HepG2 (cell line): ENCODE results near the gene ARCN1. TPM values are rescaled to one million over a fixed set of nuclear protein-coding genes. Genes with fewer than 3 reads are reported as not detected.
A peak's percentile ranks its signal among the peaks of the same experiment; 100 is the strongest.

Experiments
- CTCF ChIP-seq: sonication (generic); formaldehyde crosslinking; IDR thresholded peaks from 2 replicates; pipeline ENCODE4 v1.5.0; 2020; ENCODE audit warnings: mild to moderate bottlenecking, missing genetic modification reagents, moderate library complexity
- DMAP1 ChIP-seq: IDR thresholded peaks from 2 replicates; pipeline ENCODE4 v1.6.1; 2016
- FOXJ3 ChIP-seq: sonication (generic); formaldehyde crosslinking; IDR thresholded peaks from 2 replicates; pipeline ENCODE4 v1.4.0; 2020; ENCODE audit warnings: missing genetic modification reagents, mild to moderate bottlenecking, borderline replicate concordance
- GMEB2 ChIP-seq: IDR thresholded peaks from 2 replicates; pipeline ENCODE4 v1.6.1; 2016; ENCODE audit warnings: missing biosample characterization, missing genetic modification reagents, low read depth
- HNF4G ChIP-seq, 2 experiments: sonication (generic) in 1 of 2; formaldehyde crosslinking in 1 of 2; IDR thresholded peaks; 2 replicates each; pipeline versions ENCODE4 v1.4.0 to v1.6.1; 2011 to 2020; ENCODE audit warnings: borderline replicate concordance in 2 of 2, low read depth in 2 of 2, mild to moderate bottlenecking in 2 of 2, low read length in 1 of 2, missing genetic modification reagents in 1 of 2, moderate library complexity in 1 of 2
- POLR2A ChIP-seq, 2 experiments: IDR thresholded peaks; 2 replicates each; pipeline ENCODE4 v1.6.1; 2011; ENCODE audit warnings: low read depth in 2 of 2, low read length in 2 of 2, mild to moderate bottlenecking in 1 of 2, moderate library complexity in 1 of 2; ENCODE audit not compliant: insufficient read depth in 1 of 2
- POLR2G ChIP-seq: fragments of 200-400 bp; formaldehyde crosslinking; IDR thresholded peaks from 2 replicates; pipeline ENCODE4 v1.6.1; 2018; ENCODE audit warnings: mild to moderate bottlenecking, low read depth, low read length, moderate library complexity
- RXRB ChIP-seq: IDR thresholded peaks from 2 replicates; pipeline ENCODE4 v1.6.1; 2016; ENCODE audit warnings: borderline replicate concordance, missing genetic modification reagents, missing compliant biosample characterization
- SMAD3 ChIP-seq: sonication (generic); formaldehyde crosslinking; IDR thresholded peaks from 2 replicates; pipeline ENCODE4 v1.4.0; 2020; ENCODE audit warnings: missing genetic modification reagents
- STAT5B ChIP-seq: sonication (generic); formaldehyde crosslinking; IDR thresholded peaks from 2 replicates; pipeline ENCODE4 v1.4.0; 2020; ENCODE audit warnings: missing genetic modification reagents
- TFE3 ChIP-seq: IDR thresholded peaks from 2 replicates; pipeline ENCODE4 v1.6.1; 2016
- ZBED4 ChIP-seq: sonication (generic); formaldehyde crosslinking; IDR thresholded peaks from 2 replicates; pipeline ENCODE4 v1.4.0; 2020; ENCODE audit warnings: missing genetic modification reagents, borderline replicate concordance
- ZNF224 ChIP-seq: sonication (generic); formaldehyde crosslinking; IDR thresholded peaks from 2 replicates; pipeline ENCODE4 v1.5.0; 2020; ENCODE audit warnings: mild to moderate bottlenecking, missing genetic modification reagents
- ZNF282 ChIP-seq: fragments of 450-650 bp; IDR thresholded peaks from 2 replicates; pipeline ENCODE4 v1.6.1; 2018; ENCODE audit not compliant: partially characterized antibody
- ZNF441 ChIP-seq: sonication (generic); formaldehyde crosslinking; IDR thresholded peaks from 2 replicates; pipeline ENCODE4 v1.7.0; 2021; ENCODE audit warnings: missing genetic modification reagents, borderline replicate concordance
- ZNF564 ChIP-seq: sonication (generic); formaldehyde crosslinking; IDR thresholded peaks from 2 replicates; pipeline ENCODE4 v1.8.1; 2023; ENCODE audit warnings: mild to moderate bottlenecking, missing genetic modification reagents
- ZNF746 ChIP-seq: sonication (generic); formaldehyde crosslinking; IDR thresholded peaks from 2 replicates; pipeline ENCODE4 v1.8.0; 2022; ENCODE audit warnings: mild to moderate bottlenecking, missing genetic modification reagents
- polyA plus RNA-seq, 8 experiments: library from polyadenylated mRNA; depleted of rRNA in 3 of 8; stranded (reverse) in 7 of 8; unstranded in 1 of 8; fragments of >200 nt; fragmentation: Illumina TruSeq in 4 of 8; extraction: Trizol in 4 of 8; gene quantifications; 2 replicates each; pipeline versions ENCODE4 v1.2.1 to v1.2.3, GENCODE V29; 2011 to 2016; ENCODE audit warnings: low read depth in 4 of 8, missing spikeins in 1 of 8, mixed read lengths in 1 of 8; ENCODE audit not compliant: insufficient read depth in 1 of 8
- total RNA-seq, 5 experiments: library from RNA; depleted of rRNA; stranded (reverse); fragments of >200 nt; fragmentation: Illumina TruSeq; extraction: Trizol; gene quantifications; 2 replicates each; pipeline ENCODE4 v1.2.3, GENCODE V29; 2016; ENCODE audit warnings: low read depth in 1 of 5
- TF ChIP-seq, protein P1 (sequence below): IDR thresholded peaks from 2 replicates; pipeline ENCODE4 v1.6.1; 2012; ENCODE audit warnings: low read depth, low read length, improper control_type of control experiment

Gene ARCN1
- total and polyA plus RNA-seq, 2 of the 13 experiments (the other 11 are each of a cell fraction or from before 2014, with no cell fraction given), result 148 to 200 TPM

DNA sequence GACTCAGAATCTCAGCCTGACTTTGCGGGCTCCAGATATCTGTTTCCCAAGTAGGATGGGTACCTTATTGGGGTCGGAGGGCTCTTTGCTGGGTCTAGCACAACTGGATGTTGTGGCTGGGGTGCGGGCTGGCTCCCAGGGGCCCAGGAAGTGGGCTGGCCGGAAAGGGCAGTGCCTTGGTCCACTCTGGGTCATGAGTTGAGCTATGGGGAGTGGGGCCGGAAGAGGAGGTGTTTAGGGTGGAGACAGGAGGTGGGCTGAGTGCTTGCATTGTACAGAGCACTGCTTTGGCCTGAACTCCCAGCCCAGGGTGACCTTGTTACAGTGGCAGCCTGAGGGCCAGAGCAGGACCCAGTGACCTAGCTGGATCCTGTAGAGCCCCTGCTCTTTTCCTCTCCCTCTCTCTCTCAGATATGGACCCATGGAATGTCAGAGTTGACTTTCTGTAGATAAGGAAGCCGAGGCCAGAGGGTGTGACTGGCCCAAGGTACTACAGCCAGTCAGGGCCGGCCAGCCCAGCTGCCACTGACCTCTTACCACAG lies 48.4 kb downstream of the ARCN1 start (continued):
- TF ChIP-seq STAT5B (CRISPR knock-in tag) (no peak), DMAP1 (CRISPR knock-in tag) (peak; percentile 70; the same call in 1 of the 2 replicates), HNF4G (IDR thresholded peaks at IDR 0.05; ENCODE audit: borderline replicate concordance, low read depth, low read length) (no peak; the same call in 1 of the 2 replicates), HNF4G (CRISPR knock-in tag; IDR thresholded peaks at IDR 0.05; ENCODE audit: borderline replicate concordance, low read depth) (0 out of 2 replicates have a peak, but pooled peaks have one; percentile 32), GMEB2 (CRISPR knock-in tag) (no peak), TFE3 (CRISPR knock-in tag) (peak; percentile 95), RXRB (CRISPR knock-in tag) (peak; percentile 40), ZNF564 (peak; percentile 18; the same call in 1 of the 2 replicates), POLR2G (peak; percentile 92), ZNF224 (CRISPR knock-in tag) (no peak), ZNF282 (no peak), POLR2A (IDR thresholded peaks at IDR 0.05; ENCODE audit: insufficient read depth in 1 of 2, low read depth in 2 of 2, low read length in 2 of 2) (peak; percentile 89 to 91), CTCF (CRISPR knock-in tag) (peak; percentile 16; the same call in 1 of the 2 replicates), ZNF746 (peak; percentile 17; the same call in 1 of the 2 replicates), SMAD3 (CRISPR knock-in tag) (peak; percentile 55; the same call in 1 of the 2 replicates), FOXJ3 (CRISPR knock-in tag) (peak; percentile 48; the same call in 1 of the 2 replicates), ZBED4 (peak; percentile 93), ZNF441 (CRISPR knock-in tag) (peak; percentile 18; the same call in 1 of the 2 replicates)
- TF ChIP-seq, protein P1, sequence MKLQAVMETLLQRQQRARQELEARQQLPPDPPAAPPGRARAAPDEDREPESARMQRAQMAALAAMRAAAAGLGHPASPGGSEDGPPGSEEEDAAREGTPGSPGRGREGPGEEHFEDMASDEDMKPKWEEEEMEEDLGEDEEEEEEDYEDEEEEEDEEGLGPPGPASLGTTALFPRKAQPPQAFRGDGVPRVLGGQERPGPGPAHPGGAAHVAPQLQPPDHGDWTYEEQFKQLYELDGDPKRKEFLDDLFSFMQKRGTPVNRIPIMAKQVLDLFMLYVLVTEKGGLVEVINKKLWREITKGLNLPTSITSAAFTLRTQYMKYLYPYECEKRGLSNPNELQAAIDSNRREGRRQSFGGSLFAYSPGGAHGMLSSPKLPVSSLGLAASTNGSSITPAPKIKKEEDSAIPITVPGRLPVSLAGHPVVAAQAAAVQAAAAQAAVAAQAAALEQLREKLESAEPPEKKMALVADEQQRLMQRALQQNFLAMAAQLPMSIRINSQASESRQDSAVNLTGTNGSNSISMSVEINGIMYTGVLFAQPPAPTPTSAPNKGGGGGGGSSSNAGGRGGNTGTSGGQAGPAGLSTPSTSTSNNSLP, result no peak
